ENCODE measurements around the gene NPC2. TPM values are rescaled to one million over a fixed set of nuclear protein-coding genes. Genes with fewer than 3 reads are reported as not detected.
"Not testable (repeated sequence)": the region's sequence is repeated elsewhere in the genome, so short reads cannot be mapped to it uniquely, and the experiment has no call there.

NPC2 gene
- 38.7 and 45.7 TPM in 2 replicates for total RNA-seq

DNA sequence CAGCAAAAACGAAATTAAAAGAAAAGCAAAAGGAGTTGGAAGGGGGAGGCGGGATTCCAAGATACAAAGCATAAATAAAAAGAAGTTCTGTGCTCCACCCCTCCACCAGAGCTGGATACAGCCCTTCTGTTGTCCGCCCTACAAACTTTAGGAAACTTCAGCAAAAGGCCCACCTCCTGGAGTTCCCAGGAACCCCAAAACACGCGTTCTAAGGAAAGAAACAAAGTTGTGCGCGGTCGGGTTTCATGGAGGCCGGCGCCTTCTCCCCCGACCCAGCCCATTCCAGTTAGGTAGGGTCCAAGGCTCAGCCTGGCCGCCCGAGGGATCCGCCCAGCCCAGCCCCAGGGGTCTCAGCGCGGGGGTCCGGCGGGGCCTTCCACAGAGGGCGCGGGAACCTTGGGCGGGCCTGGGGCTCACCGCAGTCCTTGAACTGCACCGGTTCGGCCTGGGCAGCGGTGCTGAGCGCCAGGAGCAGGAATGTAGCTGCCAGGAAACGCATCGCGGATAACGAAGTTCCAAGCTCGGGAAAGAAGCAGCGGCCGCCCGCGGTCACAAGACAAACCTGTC is at the start of gene NPC2:
TSS of gene NPC2 (minus strand) at position 530 of the 567 bp plus-strand sequence. CDS start at position 499, 31 bp downstream.
- intact Hi-C loops (cut with micrococcal nuclease) = loop anchor here (1.0 to 10.0 kb wide), 18 partner anchors 92 to 1659 kb away; partner anchors contain the start of genes ALDH6A1, AREL1, DCAF4 and DLST

GRCh38 chr14:74542056-74542685 is 49.1 kb upstream of the NPC2 start:
- intact Hi-C loops (cut with micrococcal nuclease) = no loop called here

GRCh38 chr14:74541225-74541624 is 48.1 kb upstream of the NPC2 start:
- intact Hi-C loops (cut with micrococcal nuclease) = no loop called here

DNA sequence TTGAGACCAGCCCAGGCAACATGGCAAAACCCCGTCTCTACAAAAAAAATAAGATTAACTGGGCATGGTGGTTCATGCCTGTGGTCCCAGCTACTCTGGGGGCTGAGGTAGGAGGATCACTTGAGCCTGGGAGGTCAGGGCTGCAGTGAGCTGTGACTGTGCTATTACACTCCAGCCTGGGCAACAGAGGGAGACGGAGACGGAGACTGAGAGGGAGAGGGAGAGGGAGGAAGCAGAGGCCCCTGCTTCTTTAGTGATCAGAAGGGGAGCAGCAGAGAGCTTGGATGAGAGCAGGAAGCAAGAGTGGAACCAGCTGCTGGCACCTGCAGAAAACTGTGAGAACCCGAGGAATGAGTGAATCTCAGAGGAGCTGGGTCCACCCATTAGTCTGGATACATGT is 46.4 kb upstream of the NPC2 start:
- intact Hi-C loops (cut with micrococcal nuclease) = no loop called here

GRCh38 chr14:74538411-74539391 is 45.6 kb upstream of the NPC2 start:
- intact Hi-C loops (cut with micrococcal nuclease) = no loop called here

GRCh38 chr14:74536336-74536735 is 43.2 kb upstream of the NPC2 start:
- intact Hi-C loops (cut with micrococcal nuclease) = not testable (repeated sequence)

- intact Hi-C loops (cut with micrococcal nuclease) = no loop called here
Measured at GRCh38 chr14:74535756-74536325, 42.7 kb upstream of the NPC2 start.

DNA sequence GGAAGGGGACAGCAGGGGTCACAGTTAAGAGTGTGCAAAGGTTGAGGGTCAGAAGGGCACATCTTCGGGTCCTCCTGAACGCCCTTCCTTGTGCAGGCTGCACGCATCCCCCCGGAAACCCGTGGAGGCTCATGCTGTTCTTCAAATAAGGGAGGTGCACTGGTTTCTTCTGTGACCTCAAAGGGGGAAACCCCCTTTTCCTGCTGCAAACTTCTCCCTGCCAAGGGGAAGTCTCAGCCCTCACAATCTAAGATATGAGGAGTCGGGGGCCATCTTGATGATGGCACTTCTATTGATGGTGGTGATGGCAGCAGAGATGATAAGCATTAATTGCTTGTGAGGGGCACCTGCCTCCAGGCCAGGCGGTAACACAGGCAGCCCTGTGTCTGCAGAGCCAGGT is 40.5 kb upstream of the NPC2 start:
- intact Hi-C loops (cut with micrococcal nuclease) = no loop called here

GRCh38 chr14:74532246-74532645 is 39.1 kb upstream of the NPC2 start:
- intact Hi-C loops (cut with micrococcal nuclease) = no loop called here

DNA sequence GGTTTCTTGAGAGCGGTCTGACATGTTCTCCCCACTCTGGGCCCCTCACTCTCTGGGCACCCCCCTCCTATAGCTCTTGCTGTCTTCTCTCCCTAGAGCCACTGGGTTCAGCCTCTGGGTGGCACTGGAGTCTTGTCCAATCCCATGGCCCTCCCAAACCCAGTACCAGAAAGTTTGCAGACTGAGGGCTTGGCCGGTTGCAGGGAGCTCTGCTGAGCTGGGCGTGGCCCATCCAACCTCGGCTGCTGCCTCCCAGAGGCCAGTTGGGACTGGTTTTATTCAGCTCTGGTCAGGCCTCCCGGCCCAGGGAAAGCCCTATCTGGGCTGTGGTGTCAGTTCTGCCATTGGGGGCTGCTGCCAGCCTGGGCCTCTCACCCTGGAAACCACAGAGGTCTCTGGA is 38.4 kb upstream of the NPC2 start:
- intact Hi-C loops (cut with micrococcal nuclease) = no loop called here

- intact Hi-C loops (cut with micrococcal nuclease) = no loop called here
Measured at GRCh38 chr14:74531006-74531405, 37.9 kb upstream of the NPC2 start.

GRCh38 chr14:74528886-74529285 is 35.8 kb upstream of the NPC2 start:
- intact Hi-C loops (cut with micrococcal nuclease) = no loop called here

GRCh38 chr14:74528406-74528805 is 35.3 kb upstream of the NPC2 start:
- intact Hi-C loops (cut with micrococcal nuclease) = no loop called here

DNA sequence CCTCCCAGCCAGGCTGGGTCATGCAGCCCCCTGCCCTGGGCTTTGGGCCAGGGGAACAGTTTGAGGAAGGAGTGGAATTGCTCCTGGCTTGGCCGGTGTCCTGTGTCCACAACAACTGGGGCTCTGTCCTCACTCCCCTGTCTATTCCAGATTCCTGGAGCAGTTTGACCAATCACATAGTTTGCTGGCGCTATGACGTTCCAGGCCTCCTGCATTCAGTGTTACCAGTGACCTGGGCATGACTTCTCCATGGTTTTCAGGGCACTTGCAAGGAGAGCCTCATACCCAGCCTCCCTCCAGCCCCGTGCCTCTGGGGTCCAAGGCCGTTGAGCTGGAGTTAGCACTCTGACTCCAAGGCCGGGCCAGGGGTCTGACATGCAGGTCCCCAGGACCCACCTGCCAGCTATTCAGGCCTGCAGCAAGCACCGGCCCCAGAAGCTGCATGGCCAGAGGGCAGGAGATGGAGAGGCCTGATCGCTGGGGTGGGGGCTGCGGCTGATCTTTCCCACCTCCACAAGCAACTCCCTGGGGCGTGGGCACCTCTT is 34.7 kb upstream of the NPC2 start:
- intact Hi-C loops (cut with micrococcal nuclease) = no loop called here

GRCh38 chr14:74526854-74527585 is 33.9 kb upstream of the NPC2 start:
- intact Hi-C loops (cut with micrococcal nuclease) = no loop called here

- intact Hi-C loops (cut with micrococcal nuclease) = no loop called here
Measured at GRCh38 chr14:74525361-74525851, 32.3 kb upstream of the NPC2 start.

DNA sequence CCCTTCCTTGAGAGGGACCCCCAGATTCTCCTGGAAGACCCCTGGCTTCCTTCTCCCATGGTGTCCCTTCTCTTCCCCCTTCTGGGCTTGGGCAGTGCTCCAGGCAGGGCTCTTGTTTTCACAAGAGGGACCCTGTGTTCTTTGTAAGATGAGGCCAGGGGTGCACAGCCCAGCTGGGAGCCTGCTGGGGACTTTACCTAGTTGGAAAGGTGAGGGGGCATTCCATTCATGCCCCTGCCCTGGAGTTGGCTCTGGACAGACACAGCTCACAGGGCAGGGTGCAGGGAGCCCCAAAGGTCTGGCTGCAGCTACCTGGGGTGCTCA is 31.7 kb upstream of the NPC2 start:
- intact Hi-C loops (cut with micrococcal nuclease) = no loop called here

GRCh38 chr14:74524076-74524811 is 31.1 kb upstream of the NPC2 start:
- intact Hi-C loops (cut with micrococcal nuclease) = no loop called here

- intact Hi-C loops (cut with micrococcal nuclease) = no loop called here
Measured at GRCh38 chr14:74522740-74523139, 29.6 kb upstream of the NPC2 start.

- intact Hi-C loops (cut with micrococcal nuclease) = no loop called here
Measured at GRCh38 chr14:74521756-74522155, 28.7 kb upstream of the NPC2 start.
